Thyroid gland (tissue), 4 donors: ENCODE measurements around the gene CYBA. TPM values are rescaled to one million over a fixed set of nuclear protein-coding genes. Genes with fewer than 3 reads are reported as not detected.

Experiments
- DNase-seq, 2 donors: peaks; one replicate each; pipeline ENCODE4 v3.0.0-alpha.2; 2019
- H3K27ac ChIP-seq, 3 donors: fragments of 200-600 bp; sonication (generic); 1 replicate in 2 of 3; 2 replicates in 1 of 3; pipeline ENCODE4 v1.5.1; 2016 to 2019; ENCODE audit warnings: mild to moderate bottlenecking in 1 of 3, moderate library complexity in 1 of 3
- H3K27me3 ChIP-seq: fragments of 200-600 bp; sonication (generic); one replicate; pipeline ENCODE4 v1.5.1; 2019
- H3K36me3 ChIP-seq, 2 donors: fragments of 200-600 bp; sonication (generic); one replicate each; pipeline ENCODE4 v1.5.1; 2016 to 2019
- H3K4me1 ChIP-seq, 2 donors: fragments of 200-600 bp; sonication (generic); one replicate each; pipeline ENCODE4 v1.5.1; 2017 to 2019
- H3K4me3 ChIP-seq, 3 donors: fragments of 200-600 bp; sonication (generic); replicated peaks in 1 of 3; 1 replicate in 2 of 3; 2 replicates in 1 of 3; pipeline ENCODE4 v1.5.1; 2016; ENCODE audit warnings: mild to moderate bottlenecking in 1 of 3
- H3K9me3 ChIP-seq: fragments of 200-600 bp; sonication (generic); one replicate; pipeline ENCODE4 v1.5.1; 2017
- CTCF ChIP-seq, 6 experiments: fragments of 200-600 bp in 3 of 6; fragments of 450-650 bp in 3 of 6; sonication (generic) in 3 of 6; IDR thresholded peaks; one replicate each; pipeline ENCODE4 v1.5.1; 2016 to 2019; ENCODE audit warnings: antibody characterized with exemption in 6 of 6, mild to moderate bottlenecking in 2 of 6, inconsistent platforms in 1 of 6, moderate library complexity in 1 of 6
- POLR2A ChIP-seq, 2 donors: fragments of 450-650 bp; IDR thresholded peaks; one replicate each; pipeline ENCODE4 v1.6.1; 2017; ENCODE audit warnings: antibody characterized with exemption in 2 of 2, mild to moderate bottlenecking in 2 of 2, moderate library complexity in 1 of 2
- WGBS, 2 donors: methylation state at CpG; one replicate each; pipeline ENCODE4 v1.1.5; 2017; 5-methylcytosine and 5-hydroxymethylcytosine counted together
- intact Hi-C: fragments of 100-400 bp; cut with DNase I; formaldehyde crosslinking; loops from one replicate; pipeline ENCODE4 v1.15.1; 2023
- total RNA-seq, 4 donors: library from RNA; depleted of rRNA; stranded (reverse); fragments of >200 nt; gene quantifications; one replicate each; pipeline ENCODE4 v1.2.3, GENCODE V29; 2016

Gene CYBA
- total RNA-seq, 4 donors from 2014 or later, result 199 to 475 (median 339) TPM

GRCh38 chr16:88681084-88681680 lies 30.3 kb upstream of the CYBA start:
- TF ChIP-seq CTCF (IDR thresholded peaks at IDR 0.05), result no peak
- TF ChIP-seq POLR2A (IDR thresholded peaks at IDR 0.05), result no peak
- Histone ChIP-seq H3K27me3 (no peaks in the 10 kb centered on the region), H3K4me3 (no peak overlapping the region), H3K9me3 (no peaks in the 10 kb centered on the region), H3K4me1 (peaks cover 0 to 11% of the 10 kb centered on the region in 2 donors), H3K27ac (no peak overlapping the region), H3K36me3 (no peaks in the 10 kb centered on the region)
- no peak for DNase-seq
- WGBS, 2 donors, result 54 to 63% methylated on average over 20 to 21 of the region's 31 CpGs
- intact Hi-C loops, result no loop called here

- Histone ChIP-seq H3K4me3 (no peak overlapping the region), H3K27me3 (no peaks in the 10 kb centered on the region), H3K36me3 (no peaks in the 10 kb centered on the region), H3K4me1 (peaks cover 0 to 6% of the 10 kb centered on the region in 2 donors), H3K9me3 (no peaks in the 10 kb centered on the region), H3K27ac (no peak overlapping the region)
- WGBS, 2 donors, result 89% methylated on average over 5 of the region's 5 CpGs
- DNase-seq, result no peak
- intact Hi-C loops, result no loop called here
- no peak for TF ChIP-seq POLR2A (IDR thresholded peaks at IDR 0.05)
- no peak for TF ChIP-seq CTCF (IDR thresholded peaks at IDR 0.05)
These were observed 29.8 kb upstream of the CYBA start for GRCh38 chr16:88680554-88681083.

- Histone ChIP-seq H3K27me3 (no peaks in the 10 kb centered on the region), H3K36me3 (no peaks in the 10 kb centered on the region), H3K27ac (no peak overlapping the region), H3K4me3 (no peak overlapping the region), H3K9me3 (no peaks in the 10 kb centered on the region), H3K4me1 (no peaks in the 10 kb centered on the region)
- DNase-seq, result no peak
- WGBS, 2 donors, result 40 to 57% methylated on average over 17 to 20 of the region's 32 CpGs
- intact Hi-C loops, result no loop called here
- TF ChIP-seq POLR2A (IDR thresholded peaks at IDR 0.05) (no peak), CTCF (IDR thresholded peaks at IDR 0.05) (no peak)
These were observed 27.5 kb upstream of the CYBA start for GRCh38 chr16:88678224-88678979.

- Histone ChIP-seq H3K9me3 (no peaks in the 10 kb centered on the region), H3K27ac (no peak overlapping the region), H3K4me1 (no peaks in the 10 kb centered on the region), H3K27me3 (no peaks in the 10 kb centered on the region), H3K4me3 (no peak overlapping the region), H3K36me3 (no peaks in the 10 kb centered on the region)
- intact Hi-C loops, result no loop called here
- TF ChIP-seq CTCF (IDR thresholded peaks at IDR 0.05) (no peak), POLR2A (IDR thresholded peaks at IDR 0.05) (no peak)
- WGBS, 2 donors, result 77 to 91% methylated on average over 8 to 12 of the region's 13 CpGs
- no peak for DNase-seq
These were observed 26.9 kb upstream of the CYBA start for GRCh38 chr16:88677721-88678120.
